HG03558 (cell line): ENCODE results near the gene RPS14.

ENCODE experiments used
- ATAC-seq: cut with Tn5 transposase; IDR thresholded peaks from one replicate; pipeline ENCODE4 v1.9.1; 2021; ENCODE audit warnings: moderate number of reproducible peaks; ENCODE audit not compliant: unreplicated experiment; ENCODE audit errors: extremely low read depth

RPS14 gene

DNA sequence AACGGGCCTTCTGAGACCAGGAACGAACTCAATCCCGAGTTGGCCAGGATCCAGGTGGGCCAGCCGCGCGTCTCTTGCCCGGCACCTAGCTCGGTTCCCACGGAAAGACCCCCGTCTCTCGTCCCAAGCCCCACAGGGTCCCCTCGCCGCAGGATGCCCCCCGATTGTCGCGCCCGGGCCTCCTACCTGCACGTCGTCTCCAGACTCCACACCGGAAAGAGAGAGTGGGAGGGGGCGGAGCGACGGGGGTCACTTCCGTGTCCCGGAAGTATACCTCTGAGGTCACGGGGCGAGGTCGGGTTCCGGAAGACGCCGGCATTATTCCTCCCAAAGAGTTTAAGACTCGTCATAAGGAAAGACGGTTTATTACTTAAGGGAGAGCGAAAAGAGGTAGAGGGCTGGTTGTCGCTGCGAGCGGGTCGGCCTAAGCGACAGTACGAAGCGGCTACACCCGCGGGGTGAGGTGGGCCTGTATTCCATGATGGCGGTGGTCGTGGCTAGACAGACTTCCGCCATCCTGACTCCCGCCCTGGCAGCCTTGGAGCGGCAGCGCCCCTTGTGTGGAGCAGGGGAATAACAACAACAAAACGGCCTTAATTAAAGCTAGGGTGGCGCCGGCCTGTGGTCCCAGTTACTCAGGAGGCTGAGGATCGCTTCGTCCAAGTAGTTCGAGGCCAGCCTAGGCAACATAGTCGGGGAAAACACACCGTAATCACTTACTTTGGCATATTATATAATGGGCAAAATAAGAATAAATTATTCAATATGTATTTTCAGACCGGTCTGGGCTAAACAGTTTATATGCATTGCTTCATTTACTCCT lies at the start of gene RPS14:
Gene RPS14, minus strand, starts transcription at position 223 of the 823 bp plus-strand sequence. CDS start 2,006 bp downstream, outside the sequence.
- ATAC-seq: peak; percentile 66

DNA sequence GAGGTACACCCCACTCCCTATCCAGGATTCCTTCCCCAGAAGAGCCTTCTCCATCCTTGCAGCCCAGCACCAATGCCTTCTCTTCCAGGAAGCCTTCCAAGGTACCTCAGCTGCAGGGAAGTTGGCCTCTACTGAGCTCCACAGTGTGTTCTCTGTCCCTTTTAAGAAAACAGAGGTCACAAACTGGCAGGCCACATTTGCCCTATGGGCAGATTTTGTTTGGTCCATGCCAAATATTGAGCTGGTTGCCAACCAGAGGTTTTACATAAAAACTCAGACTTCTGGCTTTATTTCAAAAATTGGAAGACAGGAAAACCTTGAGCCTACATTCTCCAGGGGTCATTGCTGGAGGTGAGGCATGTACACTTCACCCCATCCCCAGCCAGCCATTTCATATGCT lies 49.4 kb upstream of the RPS14 start:
- ATAC-seq: no peak

DNA sequence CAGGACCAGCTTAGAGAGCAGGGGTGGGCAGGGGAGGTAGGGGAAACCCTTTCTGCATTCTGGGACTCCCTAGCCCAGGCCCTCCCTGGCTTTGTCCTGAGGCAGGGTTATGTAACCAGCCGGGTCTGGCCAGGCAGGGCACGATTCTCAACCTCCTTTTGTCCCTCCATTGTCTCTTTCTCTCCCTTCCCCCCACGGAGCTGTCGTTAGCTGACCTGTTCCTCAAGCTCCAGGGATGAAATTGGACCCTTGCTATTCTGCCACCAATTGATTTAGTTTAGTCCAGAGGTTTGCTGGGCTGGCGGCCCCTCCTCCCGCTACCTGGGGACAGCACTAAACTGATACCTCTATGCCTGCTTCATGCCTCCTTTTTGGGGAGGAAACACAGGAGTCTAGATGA lies 49.0 kb upstream of the RPS14 start:
- no peak for ATAC-seq

DNA sequence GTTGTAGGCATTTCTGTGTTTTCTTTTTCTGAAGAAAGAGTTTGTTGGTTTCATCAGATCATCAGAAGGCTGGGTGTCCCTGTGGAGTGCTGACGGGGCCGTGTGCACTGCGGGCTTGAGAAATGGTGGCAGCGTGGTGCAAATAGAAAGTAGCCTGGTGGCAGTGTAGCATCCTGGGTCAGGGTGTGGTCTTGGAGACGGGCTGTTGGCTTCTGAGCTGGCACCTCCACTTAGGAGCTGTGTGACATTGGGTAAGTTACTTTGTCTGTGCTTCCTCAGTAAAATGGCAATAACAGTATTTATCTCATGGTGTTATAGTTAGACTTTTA lies 48.4 kb upstream of the RPS14 start:
- ATAC-seq: no peak

DNA sequence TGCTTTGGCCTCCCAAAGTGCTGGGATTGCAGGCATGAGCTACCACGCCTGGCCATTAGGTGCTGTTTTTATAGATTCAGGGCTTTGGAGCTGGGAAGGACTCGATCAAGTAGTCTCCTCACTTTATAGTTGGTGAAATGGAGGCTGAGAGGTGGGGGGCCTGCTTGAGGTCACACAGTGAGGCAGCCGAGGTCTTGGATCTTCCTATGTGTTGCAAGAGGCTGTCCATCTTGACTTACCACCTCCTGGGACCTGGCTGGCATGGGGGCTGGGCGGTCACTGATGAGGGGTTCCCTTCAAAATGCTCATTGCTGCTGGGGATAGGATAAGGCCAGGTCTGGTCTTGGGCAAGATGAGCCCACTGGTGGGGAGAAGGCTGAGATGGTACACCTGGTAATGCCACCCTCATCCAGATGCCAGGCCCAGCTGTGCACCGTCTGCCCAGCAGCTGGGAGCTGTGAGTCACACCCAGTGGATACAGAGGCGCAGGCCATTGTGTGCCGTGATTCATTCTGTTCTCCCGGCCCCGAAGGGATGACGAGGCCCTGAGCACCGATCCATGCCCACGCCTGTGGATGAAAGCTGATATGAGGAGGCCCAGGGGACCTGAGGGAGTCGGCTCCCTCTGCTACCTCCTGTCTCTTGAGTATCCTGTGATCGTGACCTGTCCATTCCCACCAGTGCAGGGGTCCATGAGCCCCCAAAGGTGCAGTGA lies 47.9 kb upstream of the RPS14 start:
- no peak for ATAC-seq

DNA sequence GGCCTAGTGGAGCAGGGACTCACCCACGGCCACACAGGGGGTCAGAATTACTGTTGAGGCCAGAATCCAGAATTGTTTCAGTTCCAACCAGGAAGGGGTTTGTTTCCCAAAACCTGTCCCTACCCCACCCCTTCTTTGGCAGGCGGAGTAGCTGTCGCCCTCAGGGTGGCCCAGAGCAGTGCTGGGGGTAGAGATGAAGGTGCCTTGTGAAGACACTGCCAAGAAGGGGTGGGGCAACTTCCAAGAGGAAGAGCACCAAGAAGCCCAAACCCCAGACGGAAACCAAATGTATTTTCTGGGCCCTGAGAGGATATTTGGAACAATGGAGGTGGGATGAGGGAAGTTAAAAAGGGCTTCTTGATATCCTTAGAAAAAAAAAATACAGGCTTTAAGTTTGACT lies 47.0 kb upstream of the RPS14 start:
- no peak for ATAC-seq

DNA sequence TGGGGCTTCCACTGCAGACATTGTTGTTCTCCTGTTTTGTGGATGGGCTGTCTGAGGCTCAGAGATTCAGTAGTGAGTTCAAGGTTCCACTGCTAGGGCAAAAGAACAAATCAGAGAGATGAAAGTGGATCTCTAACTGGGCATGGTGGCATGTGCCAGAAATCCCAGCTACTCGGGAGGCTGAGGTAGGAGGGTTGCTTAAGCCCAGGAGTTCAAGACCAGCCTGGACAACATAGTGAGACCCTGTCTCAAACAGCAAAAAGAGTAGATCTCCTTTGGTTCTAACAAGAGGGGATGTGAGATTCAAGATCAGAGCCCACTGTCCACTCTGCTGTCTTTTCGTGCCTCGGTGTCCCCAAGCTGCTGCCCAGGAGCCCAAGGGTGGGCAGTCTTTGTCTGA lies 46.6 kb upstream of the RPS14 start:
- no peak for ATAC-seq

DNA sequence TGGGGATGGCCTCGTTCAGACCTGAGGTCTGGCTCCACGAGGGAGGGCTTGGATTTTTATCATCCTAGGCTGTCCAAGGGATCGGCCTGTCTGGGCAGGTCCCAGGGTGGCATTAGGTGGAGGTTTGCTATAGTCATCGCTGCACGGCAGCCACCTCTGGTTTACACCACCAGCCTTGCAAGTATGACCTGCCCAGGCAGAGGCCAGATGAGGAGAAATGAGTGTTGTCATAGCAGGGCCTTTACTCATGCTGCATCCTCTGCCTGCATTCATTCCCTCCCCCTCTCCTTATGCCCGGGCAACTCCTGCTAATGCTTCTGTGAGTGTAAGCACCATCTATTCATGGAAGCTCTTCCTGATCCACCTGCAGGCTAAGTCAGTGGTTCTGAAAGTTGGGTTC lies 43.1 kb upstream of the RPS14 start:
- no peak for ATAC-seq

DNA sequence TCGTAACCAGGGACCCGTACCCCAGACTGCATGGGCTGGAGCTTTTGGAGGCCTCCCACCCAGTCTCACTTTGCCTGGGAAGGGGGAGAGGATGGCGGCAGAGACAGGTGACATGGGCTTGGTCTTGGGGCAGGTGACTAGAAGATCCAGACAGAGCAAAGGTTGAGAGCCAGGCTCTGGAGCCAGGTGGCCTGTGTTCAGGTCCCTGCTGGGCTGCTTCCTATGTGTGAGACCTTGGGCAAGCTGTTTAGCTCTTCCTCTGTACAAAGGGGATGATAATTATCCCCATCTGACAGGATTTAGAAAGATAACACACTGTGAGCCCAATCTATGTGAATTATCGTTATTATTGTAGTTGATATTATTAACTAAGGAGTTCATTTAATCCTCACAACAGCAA lies 42.3 kb upstream of the RPS14 start:
- ATAC-seq: no peak

DNA sequence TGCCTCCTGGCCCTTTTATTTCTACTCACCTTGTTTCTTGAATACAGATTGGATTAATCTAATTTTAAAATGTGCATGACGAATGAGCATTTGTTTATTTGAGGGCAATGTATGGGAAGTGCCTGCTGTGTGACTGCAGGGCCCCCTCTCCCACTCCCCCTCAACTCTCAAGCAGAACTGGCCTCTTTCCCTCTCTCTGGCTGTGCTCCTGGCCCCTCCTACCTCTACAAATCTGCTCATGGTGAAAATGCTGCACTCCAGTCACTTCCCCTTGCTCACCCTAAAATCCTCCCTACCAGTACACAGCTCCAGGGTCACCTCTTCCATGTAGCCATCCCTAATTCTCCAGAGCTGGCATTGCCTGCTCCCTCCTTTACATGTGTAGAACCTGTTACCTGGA lies 41.2 kb upstream of the RPS14 start:
- ATAC-seq: no peak

DNA sequence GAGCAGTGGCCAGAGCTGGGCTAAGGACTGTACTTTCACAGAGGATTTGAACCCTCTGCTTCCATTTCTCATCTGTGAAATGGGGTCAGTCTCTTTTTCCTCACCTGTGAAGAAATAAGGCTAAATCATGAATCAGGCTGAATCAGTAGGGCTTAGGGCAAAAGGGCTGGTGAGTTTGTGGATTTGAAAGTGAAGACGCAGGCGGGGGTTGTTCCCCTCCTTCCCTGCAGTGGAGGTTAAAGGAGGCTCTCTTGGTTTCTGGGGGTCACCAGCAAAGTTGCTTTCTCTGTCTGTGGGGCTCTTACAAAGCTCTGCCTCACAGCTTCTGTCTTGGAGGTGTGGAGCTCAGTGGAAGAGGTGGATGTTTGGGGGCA lies 40.7 kb upstream of the RPS14 start:
- ATAC-seq: no peak

DNA sequence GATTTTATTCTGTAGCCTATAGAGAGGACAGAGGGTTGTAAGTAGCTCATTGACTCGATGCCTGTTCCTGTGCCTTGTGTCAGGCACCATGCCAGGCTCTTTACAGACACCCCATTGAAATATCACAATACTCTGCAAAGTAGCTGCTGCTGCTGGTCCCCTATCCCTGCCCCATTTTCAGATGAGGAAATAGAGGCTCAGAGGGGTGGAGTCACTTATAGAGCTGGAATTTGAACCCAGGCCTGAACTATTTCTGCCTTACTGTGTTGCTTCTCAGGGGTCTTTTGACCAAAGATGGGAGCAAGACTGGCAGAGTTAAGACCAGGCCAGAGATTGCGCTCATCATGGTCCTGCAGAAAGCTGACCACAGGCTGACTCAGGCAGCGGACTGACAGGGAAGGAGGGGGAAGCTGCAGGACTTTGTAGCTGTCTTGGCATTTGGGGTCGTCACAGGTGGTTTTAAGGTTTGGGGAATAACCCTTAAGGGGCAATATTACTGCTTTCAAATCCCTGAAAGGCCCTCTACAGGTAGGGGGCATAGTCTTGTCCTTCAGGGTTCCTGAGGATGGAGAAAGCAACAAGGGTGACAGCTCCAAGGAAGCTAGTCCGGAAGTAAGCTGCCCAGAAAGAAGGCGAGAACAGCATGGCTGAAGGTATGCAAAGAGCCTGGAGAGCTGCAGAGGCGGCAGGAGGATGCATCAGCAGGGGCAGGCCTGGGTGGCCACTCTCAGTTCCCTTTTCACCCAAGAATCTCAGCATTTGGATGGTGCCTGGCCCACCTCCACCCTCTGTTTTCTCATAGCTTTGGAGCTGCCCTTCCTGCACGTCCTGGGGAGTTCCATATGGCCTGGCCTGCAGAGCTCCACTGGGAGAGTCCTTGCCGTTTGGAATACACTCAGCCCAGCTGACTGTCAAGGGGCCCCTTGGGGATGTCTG lies 40.1 kb upstream of the RPS14 start:
- peak; percentile 63 for ATAC-seq

DNA sequence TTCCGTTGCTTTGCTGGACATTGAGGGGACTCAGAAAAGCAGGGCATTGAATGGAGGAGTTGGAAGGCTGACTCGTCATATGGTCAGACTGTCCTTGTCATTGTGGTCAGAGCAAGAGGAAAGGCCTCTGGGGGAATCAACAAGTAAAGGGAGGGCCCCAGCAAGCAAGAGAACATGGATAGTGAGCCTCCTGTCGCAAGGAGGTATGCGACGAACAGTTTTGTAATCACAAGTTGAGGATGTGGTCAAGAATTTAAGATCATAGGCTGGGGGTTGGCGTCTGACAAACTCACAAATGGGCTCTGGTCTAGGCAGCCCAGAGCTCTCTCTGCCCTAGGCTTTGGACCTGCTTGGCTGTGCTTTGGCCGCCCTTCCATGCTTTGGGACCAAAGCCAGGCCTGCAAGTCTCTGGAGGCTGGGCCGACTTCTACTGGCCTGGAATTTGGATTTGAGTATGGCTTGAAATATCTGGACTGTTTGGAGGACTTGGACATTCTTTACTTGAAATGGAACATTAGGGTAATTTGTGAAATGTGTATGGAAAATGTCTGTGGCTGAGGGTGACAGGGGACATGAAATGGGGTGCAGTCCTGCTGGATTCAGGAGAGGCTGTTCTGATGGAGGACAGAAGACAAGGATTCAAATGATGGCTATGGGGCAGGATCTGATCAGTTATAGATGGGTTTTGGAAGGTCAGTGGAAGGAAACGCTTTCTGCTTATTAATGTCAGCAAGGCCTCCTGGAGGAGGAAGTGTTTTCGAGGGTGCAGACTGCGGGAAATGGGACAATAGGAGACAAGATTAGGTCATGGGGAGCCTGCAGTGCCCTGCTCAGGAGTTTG lies 39.2 kb upstream of the RPS14 start:
- ATAC-seq: no peak

DNA sequence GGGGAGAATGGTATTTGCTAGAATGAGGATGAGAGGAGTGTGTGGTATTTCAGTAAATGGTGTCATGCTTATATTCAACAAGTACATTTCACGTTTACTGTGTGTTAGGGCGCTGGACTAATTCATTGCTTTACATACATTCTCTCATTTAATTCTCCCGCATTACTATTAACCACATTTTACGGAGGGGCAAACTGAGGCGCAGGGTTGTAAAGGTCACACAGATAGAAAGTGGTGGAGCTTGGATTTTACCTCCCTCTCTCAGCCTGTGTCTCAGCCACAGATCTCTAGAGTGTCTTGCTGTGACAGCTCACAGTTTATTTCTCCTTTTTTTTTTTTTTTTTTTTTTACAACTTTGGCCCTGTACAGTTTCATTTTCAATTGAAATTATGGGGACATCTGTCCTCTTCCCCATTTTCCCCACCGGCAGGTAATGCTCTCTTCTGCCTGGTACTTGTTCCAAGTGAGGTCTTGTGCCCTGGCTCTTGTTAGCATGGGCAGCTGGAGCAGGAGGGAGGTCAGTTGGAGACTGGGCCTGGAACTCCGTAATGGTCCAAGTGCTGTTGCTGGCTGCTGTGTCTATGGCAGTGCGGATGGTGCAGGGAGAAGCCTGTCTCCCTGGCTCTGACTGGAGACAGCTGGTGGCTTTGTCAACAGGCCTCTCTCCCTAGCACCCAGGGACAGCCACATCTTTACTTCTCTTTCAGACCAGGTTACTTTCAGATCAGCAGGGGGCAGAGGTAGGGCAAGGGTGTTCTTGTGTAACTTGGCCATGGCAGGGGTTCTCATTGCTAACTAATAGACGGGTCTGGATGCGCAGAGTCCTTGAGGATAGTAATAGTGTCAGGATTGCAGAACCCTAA lies 37.9 kb upstream of the RPS14 start:
- ATAC-seq: no peak

DNA sequence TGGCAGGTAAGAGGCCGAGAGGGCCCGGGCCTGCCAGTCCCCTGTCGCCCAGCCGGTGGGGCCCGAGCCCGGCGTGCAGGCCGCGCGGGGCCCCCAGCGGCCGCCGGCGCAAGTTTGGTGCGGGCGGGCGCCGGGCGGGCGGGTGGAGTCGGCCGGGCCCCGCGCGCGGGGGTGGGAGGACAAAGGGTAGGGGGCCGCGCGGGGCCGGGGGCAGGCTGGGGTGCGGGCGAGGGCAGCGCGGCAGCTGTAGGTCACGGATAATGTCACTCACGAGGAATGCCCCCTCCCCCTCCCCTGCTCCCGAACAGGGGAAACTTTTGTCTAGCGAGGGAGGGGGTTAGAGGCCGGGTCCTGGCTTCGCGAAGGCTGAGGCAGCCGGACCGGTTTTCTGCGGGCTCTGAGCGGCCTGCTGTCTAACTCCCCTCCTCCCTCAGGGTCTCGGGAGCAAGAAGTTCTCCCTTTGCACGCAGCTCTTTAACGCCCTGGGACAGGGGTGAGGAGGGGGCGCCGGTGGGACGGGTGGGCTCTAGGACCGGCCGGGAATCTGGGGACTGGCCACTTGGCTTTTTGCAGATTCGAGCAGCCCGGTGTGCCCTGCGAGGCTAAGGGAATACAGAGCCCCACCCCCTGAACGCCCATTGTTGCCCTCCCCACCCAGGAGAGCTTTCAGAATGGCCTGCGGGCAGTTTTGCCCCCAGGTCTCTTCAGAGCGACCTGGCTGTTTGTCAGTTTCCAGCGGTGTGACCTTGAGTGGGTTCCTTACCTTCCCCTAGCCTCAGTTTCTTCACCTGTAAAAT lies 37.1 kb upstream of the RPS14 start:
- no peak for ATAC-seq

DNA sequence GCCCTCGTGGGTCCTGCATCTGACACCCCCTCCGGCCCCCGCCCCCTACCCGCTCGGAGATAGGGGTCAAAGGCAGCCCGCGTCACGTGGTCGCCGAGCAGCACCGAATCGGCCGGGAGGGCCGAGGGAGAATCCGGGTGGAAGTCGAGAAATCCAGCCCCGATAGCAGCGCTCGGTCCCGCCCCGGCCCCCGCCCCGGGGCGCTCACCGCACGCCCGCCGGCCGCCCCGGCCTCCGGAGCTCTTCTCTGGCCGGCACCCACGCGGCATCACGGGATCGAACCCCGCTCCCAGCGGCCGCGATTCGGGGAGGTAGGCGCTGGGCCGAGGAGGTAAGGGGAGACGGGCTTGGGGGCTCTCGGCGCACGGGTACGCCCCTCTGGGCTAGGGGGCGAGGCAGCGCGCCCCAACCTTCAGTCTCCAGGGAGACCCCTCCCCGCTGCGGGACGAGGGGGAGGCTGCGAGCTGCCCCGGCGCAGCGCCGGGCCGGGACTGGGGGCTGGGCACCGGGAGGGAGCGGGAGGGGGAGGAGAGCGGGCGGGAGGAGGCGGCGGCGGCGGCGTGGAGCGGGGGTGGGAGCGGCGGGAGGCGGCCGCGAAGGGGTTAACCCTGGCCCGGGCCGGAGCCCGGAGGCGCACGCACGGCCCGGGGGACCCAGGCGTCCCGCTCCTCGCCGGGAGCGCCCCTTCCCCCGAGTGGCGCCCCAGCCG lies 36.3 kb upstream of the RPS14 start:
- no peak for ATAC-seq

DNA sequence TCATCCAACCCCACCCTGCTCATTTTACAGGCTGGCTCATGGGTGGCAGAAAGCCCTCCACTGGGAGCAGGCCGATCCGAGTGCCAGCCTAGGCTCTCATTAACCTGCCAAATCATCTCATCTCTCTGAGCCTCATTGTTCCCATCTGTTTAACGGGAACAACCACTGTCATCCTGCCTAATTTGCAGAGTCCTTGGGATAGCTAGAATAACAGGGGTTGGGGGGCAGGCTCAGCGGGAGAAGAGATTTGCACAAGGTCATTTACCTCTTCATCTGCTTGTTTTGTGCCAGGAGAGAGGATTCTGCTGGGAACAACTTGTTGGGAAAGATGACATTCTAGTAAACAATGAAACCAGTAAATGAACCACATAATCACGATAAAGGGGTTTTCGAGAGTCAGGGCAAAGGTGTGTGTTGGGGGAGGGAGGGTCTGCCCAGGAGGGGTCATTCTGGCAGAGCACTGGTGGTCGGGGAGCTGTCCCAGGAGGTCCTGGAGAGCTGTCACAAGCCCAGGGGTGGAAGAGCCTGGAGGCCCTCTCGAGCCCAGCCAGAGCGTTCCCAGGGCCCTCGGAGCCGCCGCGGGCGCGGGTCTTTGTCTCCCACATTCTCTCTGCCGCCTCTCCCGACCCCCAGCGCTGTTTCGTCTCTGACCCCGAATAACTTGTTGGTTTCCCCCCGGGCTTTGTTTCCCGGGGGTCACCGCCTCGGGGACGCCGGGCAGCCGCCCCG lies 35.6 kb upstream of the RPS14 start:
- no peak for ATAC-seq
